HepG2 (cell line): ENCODE measurements around the gene ATP11A. TPM values are rescaled to one million over a fixed set of nuclear protein-coding genes. Genes with fewer than 3 reads are reported as not detected.

Experiments
- ATAC-seq: fragments of 200-7000 bp; cut with Tn5 transposase; 3 replicates; pipeline ENCODE4 v1.9.1; 2020; ENCODE audit warnings: mild to moderate bottlenecking, moderate library complexity
- BruUV-seq: library from RNA; stranded (reverse); fragments of 400-500 nt; replicated peaks from 2 replicates; lab custom pipeline; 2021; lab: Mats Ljungman, UMichigan
- CTCF ChIA-PET: fragments of 300-600 bp; formaldehyde crosslinking; extraction: SDS; loops from one replicate; lab custom pipeline; 2021; ENCODE audit warnings: low total read pairs, inconsistent platforms, low intra/inter-chr PET ratio; lab: Yijun Ruan, JAX
- POLR2A ChIA-PET: fragments of 350-600 bp; sonication (Branson Sonifier 250); formaldehyde crosslinking; loops from one replicate; lab custom pipeline; 2020; ENCODE audit warnings: antibody characterized with exemption, inconsistent platforms; lab: Yijun Ruan, JAX
- DNase-seq: peaks from one replicate; pipeline ENCODE4 v3.0.0-alpha.2; 2015; ENCODE audit warnings: low spot score
- FAIRE-seq: peaks from 3 replicates; lab custom pipeline; 2011; peaks lifted over from hg19 to GRCh38; lab: Jason Lieb, UNC
- H2AFZ ChIP-seq: one replicate; pipeline ENCODE4 v1.6.1; 2011; ENCODE audit warnings: low read length, inconsistent platforms
- H3K27ac ChIP-seq: fragments of 300-600 bp; 3 replicates; pipeline ENCODE4 v1.8.0; 2011; ENCODE audit warnings: mixed run types, mild to moderate bottlenecking, mixed read lengths, low read length, inconsistent platforms; ENCODE audit not compliant: insufficient read depth; ENCODE audit errors: extremely low read length
- H3K27me3 ChIP-seq, 2 experiments: fragments of 200-600 bp in 1 of 2; 2 replicates in 1 of 2; 3 replicates in 1 of 2; pipeline versions ENCODE4 v1.6.0 to v1.8.0; 2011; ENCODE audit warnings: low read length in 2 of 2, mild to moderate bottlenecking in 2 of 2, moderate library complexity in 2 of 2, inconsistent platforms in 1 of 2; ENCODE audit not compliant: insufficient read depth in 2 of 2, control insufficient read depth in 1 of 2
- H3K36me3 ChIP-seq, 2 experiments: fragments of 200-600 bp in 1 of 2; replicated peaks in 1 of 2; 2 replicates in 1 of 2; 3 replicates in 1 of 2; pipeline versions ENCODE4 v1.5.1 to v1.8.0; 2011; ENCODE audit warnings: low read length in 2 of 2, inconsistent platforms in 1 of 2; ENCODE audit not compliant: insufficient read depth in 2 of 2, control insufficient read depth in 1 of 2
- H3K4me1 ChIP-seq: 2 replicates; pipeline ENCODE4 v1.5.1; 2012; ENCODE audit warnings: low read length, inconsistent platforms; ENCODE audit not compliant: insufficient read depth
- H3K4me2 ChIP-seq: 2 replicates; pipeline ENCODE4 v1.6.0; 2011; ENCODE audit warnings: low read depth, low read length, inconsistent platforms
- H3K4me3 ChIP-seq, 3 experiments: fragments of 200-600 bp in 1 of 3; sonication (generic), shearing (Covaris generic) in 1 of 3; replicated peaks in 1 of 3; 2 replicates each; pipeline ENCODE4 v1.5.1; 2011 to 2016; ENCODE audit warnings: low read length in 3 of 3, inconsistent platforms in 2 of 3, low read depth in 2 of 3, mild to moderate bottlenecking in 2 of 3, control low read depth in 1 of 3, mixed read lengths in 1 of 3; ENCODE audit not compliant: insufficient read depth in 1 of 3
- H3K79me2 ChIP-seq: one replicate; pipeline ENCODE4 v1.6.1; 2011; ENCODE audit warnings: low read length, inconsistent platforms; ENCODE audit not compliant: insufficient read depth
- H3K9ac ChIP-seq: 2 replicates; pipeline ENCODE4 v1.6.0; 2011; ENCODE audit warnings: mild to moderate bottlenecking, low read depth, low read length, inconsistent platforms; ENCODE audit not compliant: insufficient read depth
- H3K9me3 ChIP-seq: 2 replicates; pipeline ENCODE4 v1.5.1; 2012; ENCODE audit warnings: mild to moderate bottlenecking, low read length
- H4K20me1 ChIP-seq: 2 replicates; pipeline ENCODE4 v1.6.0; 2011; ENCODE audit warnings: inconsistent platforms, mild to moderate bottlenecking, low read length, moderate library complexity; ENCODE audit not compliant: insufficient read depth
- FOXA3 ChIP-seq: IDR thresholded peaks from 2 replicates; pipeline ENCODE4 v1.6.1; 2016; ENCODE audit warnings: missing genetic modification reagents, missing compliant biosample characterization
- IKZF4 ChIP-seq: sonication (generic); formaldehyde crosslinking; IDR thresholded peaks from 2 replicates; pipeline ENCODE4 v1.5.1; 2020; ENCODE audit warnings: borderline replicate concordance, mild to moderate bottlenecking, low read depth, missing genetic modification reagents; ENCODE audit errors: not compliant biosample characterization
- ZKSCAN5 ChIP-seq: sonication (generic); formaldehyde crosslinking; IDR thresholded peaks from 2 replicates; pipeline ENCODE4 v1.5.1; 2020; ENCODE audit warnings: mild to moderate bottlenecking, missing genetic modification reagents
- ZNF253 ChIP-seq: sonication (generic); formaldehyde crosslinking; IDR thresholded peaks from 2 replicates; pipeline ENCODE4 v1.8.0; 2022; ENCODE audit warnings: mild to moderate bottlenecking, missing genetic modification reagents, borderline replicate concordance
- ZNF512 ChIP-seq: sonication (generic); formaldehyde crosslinking; IDR thresholded peaks from 2 replicates; pipeline ENCODE4 v1.4.0; 2020; ENCODE audit warnings: mild to moderate bottlenecking, missing genetic modification reagents
- WGBS: methylation state at CpG from one replicate; pipeline ENCODE4 v1.1.6; 2017; ENCODE audit warnings: low lambda C conversion rate; 5-methylcytosine and 5-hydroxymethylcytosine counted together
- in situ Hi-C: cut with HindIII; loops from 2 replicates; pipeline ENCODE4 v1.10.0; 2017; ENCODE audit warnings: low pct_unique_long_range_greater_than_20kb; ENCODE audit not compliant: extremely low pct_ligation_motif_present
- intact Hi-C: fragments of 100-400 bp; cut with micrococcal nuclease; formaldehyde crosslinking; loops from one replicate; pipeline ENCODE4 v1.10.0; 2022; ENCODE audit not compliant: unreplicated experiment
- polyA plus RNA-seq, 8 experiments: library from polyadenylated mRNA; depleted of rRNA in 3 of 8; stranded (reverse) in 7 of 8; unstranded in 1 of 8; fragments of >200 nt; fragmentation: Illumina TruSeq in 4 of 8; extraction: Trizol in 4 of 8; gene quantifications; 2 replicates each; pipeline versions ENCODE4 v1.2.1 to v1.2.3, GENCODE V29; 2011 to 2016; ENCODE audit warnings: low read depth in 4 of 8, missing spikeins in 1 of 8, mixed read lengths in 1 of 8; ENCODE audit not compliant: insufficient read depth in 1 of 8
- total RNA-seq, 5 experiments: library from RNA; depleted of rRNA; stranded (reverse); fragments of >200 nt; fragmentation: Illumina TruSeq; extraction: Trizol; gene quantifications; 2 replicates each; pipeline ENCODE4 v1.2.3, GENCODE V29; 2016; ENCODE audit warnings: low read depth in 1 of 5

ATP11A gene
- total and polyA plus RNA-seq, 2 of the 13 experiments (the other 11 are each of a cell fraction or from before 2014, with no cell fraction given), result 18.4 to 20.1 TPM

GRCh38 chr13:112730157-112730671 lies 40.4 kb downstream of the ATP11A start:
- no peak for ATAC-seq
- intact Hi-C loops, result no loop called here
- H3K9me3 ChIP-seq, result no peaks in the 10 kb centered on the region
- H3K27ac ChIP-seq, result no peak overlapping the region
- BruUV-seq, result no TSS peak
- in situ Hi-C loops, result no loop called here
- H3K27me3 ChIP-seq, result no peaks in the 10 kb centered on the region
- 97% methylated on average over 19 of the region's 21 CpGs for WGBS
- no peak overlapping the region for H3K4me3 ChIP-seq
- peaks cover 97% of the 10 kb centered on the region for H3K79me2 ChIP-seq
- ChIA-PET CTCF (no interaction called here), POLR2A (no interaction called here)
- no peak for FAIRE-seq
- DNase-seq, result no peak
- no peak overlapping the region for H2AFZ ChIP-seq
- H3K4me1 ChIP-seq, result peaks cover 45% of the 10 kb centered on the region
- peaks cover 80% of the 10 kb centered on the region for H4K20me1 ChIP-seq
- TF ChIP-seq IKZF4 (CRISPR knock-in tag) (no peak), ZNF253 (CRISPR knock-in tag) (no peak), FOXA3 (no peak), ZNF512 (CRISPR knock-in tag) (no peak), ZKSCAN5 (no peak)
- TF ChIP-seq, all 625 proteins: peak for 0
- peaks cover 10 to 21% of the 10 kb centered on the region in 2 experiments; a peak in 4 of 5 replicates for H3K36me3 ChIP-seq
- H3K4me2 ChIP-seq, result no peak overlapping the region
- no peak overlapping the region for H3K9ac ChIP-seq
